GM21723 (cell line): ENCODE results near the gene PPFIA1.

Experiments used
- ATAC-seq: cut with Tn5 transposase; IDR thresholded peaks from one replicate; pipeline ENCODE4 v1.9.1; 2021; ENCODE audit warnings: mild to moderate bottlenecking, moderate library complexity; ENCODE audit not compliant: unreplicated experiment

The PPFIA1 gene

GRCh38 chr11:70429428-70429705 is 158.9 kb downstream of the PPFIA1 start:
- ATAC-seq = no peak

GRCh38 chr11:70429724-70430521 is 159.4 kb downstream of the PPFIA1 start:
- no peak for ATAC-seq

- no peak for ATAC-seq
Measured at GRCh38 chr11:70430671-70431574, 160.4 kb downstream of the PPFIA1 start.

- ATAC-seq = no peak
Measured at GRCh38 chr11:70431611-70432010, 161.1 kb downstream of the PPFIA1 start.

- ATAC-seq = no peak
Measured at GRCh38 chr11:70432065-70432464, 161.6 kb downstream of the PPFIA1 start.

- ATAC-seq = no peak
Measured at GRCh38 chr11:70432580-70432979, 162.1 kb downstream of the PPFIA1 start.

GRCh38 chr11:70433038-70433437 is 162.5 kb downstream of the PPFIA1 start:
- no peak for ATAC-seq

- no peak for ATAC-seq
Measured at GRCh38 chr11:70433526-70433925, 163.0 kb downstream of the PPFIA1 start.
